ENCODE data around the gene NDUFB10. TPM values are rescaled to one million over a fixed set of nuclear protein-coding genes. Genes with fewer than 3 reads are reported as not detected.

NDUFB10 gene
- total RNA-seq, 1 experiment from 2014 or later = 190 TPM

- Histone ChIP-seq H3K9me3 (ENCODE audit: insufficient read depth, low read depth) (no peaks in the 10 kb centered on the region), H3K4me1 (replicated peaks; ENCODE audit: insufficient read depth) (peaks cover 10% of the 10 kb centered on the region; the same call in 1 of the 2 replicates), H3K4me3 (peak within 1 kb of the TSS; percentile 83), H2AFZ (no peak within 1 kb of the TSS), H4K20me1 (ENCODE audit: insufficient read depth) (peaks cover 26% of the 10 kb centered on the region), H3K79me2 (ENCODE audit: low read depth) (peaks cover 63% of the 10 kb centered on the region), H3F3A (ENCODE audit: insufficient read depth, low read depth) (peaks cover 40% of the 10 kb centered on the region), H3K36me3 (ENCODE audit: low read depth) (peaks cover 22% of the 10 kb centered on the region), H3K27me3 (ENCODE audit: insufficient read depth, low read depth) (no peaks in the 10 kb centered on the region), H3K4me2 (peak within 1 kb of the TSS; percentile 96), H3K27ac (peak within 1 kb of the TSS; percentile 55; the same call in 1 of the 2 replicates), H3K9me2 (ENCODE audit: insufficient read depth) (no peaks in the 10 kb centered on the region)
- intact Hi-C loops (cut with micrococcal nuclease; ENCODE audit: unreplicated experiment) = no loop called here
- CTCF ChIA-PET = no interaction called here
- TF ChIP-seq, protein P1, sequence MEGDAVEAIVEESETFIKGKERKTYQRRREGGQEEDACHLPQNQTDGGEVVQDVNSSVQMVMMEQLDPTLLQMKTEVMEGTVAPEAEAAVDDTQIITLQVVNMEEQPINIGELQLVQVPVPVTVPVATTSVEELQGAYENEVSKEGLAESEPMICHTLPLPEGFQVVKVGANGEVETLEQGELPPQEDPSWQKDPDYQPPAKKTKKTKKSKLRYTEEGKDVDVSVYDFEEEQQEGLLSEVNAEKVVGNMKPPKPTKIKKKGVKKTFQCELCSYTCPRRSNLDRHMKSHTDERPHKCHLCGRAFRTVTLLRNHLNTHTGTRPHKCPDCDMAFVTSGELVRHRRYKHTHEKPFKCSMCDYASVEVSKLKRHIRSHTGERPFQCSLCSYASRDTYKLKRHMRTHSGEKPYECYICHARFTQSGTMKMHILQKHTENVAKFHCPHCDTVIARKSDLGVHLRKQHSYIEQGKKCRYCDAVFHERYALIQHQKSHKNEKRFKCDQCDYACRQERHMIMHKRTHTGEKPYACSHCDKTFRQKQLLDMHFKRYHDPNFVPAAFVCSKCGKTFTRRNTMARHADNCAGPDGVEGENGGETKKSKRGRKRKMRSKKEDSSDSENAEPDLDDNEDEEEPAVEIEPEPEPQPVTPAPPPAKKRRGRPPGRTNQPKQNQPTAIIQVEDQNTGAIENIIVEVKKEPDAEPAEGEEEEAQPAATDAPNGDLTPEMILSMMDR (conservative IDR thresholded peaks at IDR 0.05) = no peak
- no peak for TF ChIP-seq EZH2 (IDR thresholded peaks at IDR 0.05; ENCODE audit: low read depth)
- no peak for DNase-seq
- POLR2A ChIA-PET (ENCODE audit: unreplicated experiment) = no interaction called here
- BruUV-seq (replicated peaks) = no TSS peak
These were observed 7.1 kb downstream of the NDUFB10 start, which contains the start of gene RNF151 for GRCh38 chr16:1966460-1966859. RNF151 (plus strand) TSS chr16:1966856; CDS start chr16:1966882, 26 bp downstream.

DNA sequence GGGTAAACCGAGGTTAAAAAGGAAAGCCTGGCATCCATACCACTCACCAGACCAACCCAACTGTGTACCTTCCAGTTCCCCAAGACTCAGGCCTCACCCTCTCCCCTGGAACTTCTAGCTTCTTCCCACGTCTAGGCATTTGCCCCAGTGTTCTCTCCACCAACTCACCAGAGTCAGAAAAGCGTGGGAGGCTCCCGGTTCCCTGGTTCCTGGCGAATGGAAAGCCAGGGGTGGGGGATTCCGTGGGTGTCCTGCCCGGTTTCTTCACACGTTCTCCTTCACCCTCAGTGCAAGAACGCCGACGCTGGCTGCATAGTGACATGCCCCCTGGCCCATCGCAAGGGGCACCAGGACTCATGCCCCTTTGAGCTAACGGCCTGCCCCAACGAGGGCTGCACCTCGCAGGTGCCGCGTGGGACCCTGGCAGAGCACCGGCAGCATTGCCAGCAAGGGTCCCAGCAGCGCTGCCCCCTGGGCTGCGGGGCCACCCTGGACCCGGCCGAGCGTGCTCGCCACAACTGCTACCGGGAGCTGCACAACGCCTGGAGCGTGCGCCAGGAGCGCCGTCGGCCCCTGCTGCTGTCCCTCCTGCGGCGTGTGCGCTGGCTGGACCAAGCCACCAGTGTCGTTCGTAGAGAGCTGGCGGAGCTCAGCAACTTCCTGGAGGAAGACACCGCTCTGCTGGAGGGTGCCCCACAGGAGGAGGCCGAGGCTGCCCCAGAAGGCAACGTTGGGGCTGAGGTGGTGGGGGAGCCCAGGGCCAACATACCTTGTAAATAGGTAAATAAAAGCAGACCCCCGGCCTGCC, 9.0 kb downstream of the NDUFB10 start:
- Histone ChIP-seq H3K27ac (no peak overlapping the region), H3K36me3 (ENCODE audit: low read depth) (peaks cover 8% of the 10 kb centered on the region), H2AFZ (no peak overlapping the region), H3K4me1 (replicated peaks; ENCODE audit: insufficient read depth) (peaks cover 18% of the 10 kb centered on the region), H3K9me3 (ENCODE audit: insufficient read depth, low read depth) (no peaks in the 10 kb centered on the region), H3F3A (ENCODE audit: insufficient read depth, low read depth) (peaks cover 24% of the 10 kb centered on the region), H3K4me3 (no peak overlapping the region), H3K79me2 (ENCODE audit: low read depth) (peaks cover 60% of the 10 kb centered on the region), H4K20me1 (ENCODE audit: insufficient read depth) (peaks cover 8% of the 10 kb centered on the region), H3K4me2 (no peak overlapping the region), H3K27me3 (ENCODE audit: insufficient read depth, low read depth) (no peaks in the 10 kb centered on the region), H3K9me2 (ENCODE audit: insufficient read depth) (no peaks in the 10 kb centered on the region)
- intact Hi-C loops (cut with micrococcal nuclease; ENCODE audit: unreplicated experiment) = no loop called here
- ChIA-PET POLR2A (ENCODE audit: unreplicated experiment) (no interaction called here), CTCF (no interaction called here)
- DNase-seq = no peak
- BruUV-seq (replicated peaks) = no TSS peak
- TF ChIP-seq EZH2 (IDR thresholded peaks at IDR 0.05; ENCODE audit: low read depth) = no peak
- TF ChIP-seq, protein P1 (conservative IDR thresholded peaks at IDR 0.05) = no peak

- Histone ChIP-seq H3K4me2 (peak within 1 kb of the TSS; percentile 100), H2AFZ (peak within 1 kb of the TSS; percentile 89), H3K79me2 (ENCODE audit: low read depth) (peaks cover 38% of the 10 kb centered on the region), H3K9me3 (ENCODE audit: insufficient read depth, low read depth) (no peaks in the 10 kb centered on the region), H4K20me1 (ENCODE audit: insufficient read depth) (peaks cover 7% of the 10 kb centered on the region; the same call in 1 of the 2 replicates), H3K9me2 (ENCODE audit: insufficient read depth) (no peaks in the 10 kb centered on the region), H3K27me3 (ENCODE audit: insufficient read depth, low read depth) (no peaks in the 10 kb centered on the region), H3K4me1 (replicated peaks; ENCODE audit: insufficient read depth) (peaks cover 16% of the 10 kb centered on the region), H3K4me3 (peak within 1 kb of the TSS; percentile 75), H3K36me3 (ENCODE audit: low read depth) (no peaks in the 10 kb centered on the region; the same call in 1 of the 2 replicates), H3K27ac (peak within 1 kb of the TSS; percentile 66), H3F3A (ENCODE audit: insufficient read depth, low read depth) (peaks cover 18% of the 10 kb centered on the region; the same call in 1 of the 2 replicates)
- ChIA-PET POLR2A (ENCODE audit: unreplicated experiment) (interaction anchor here (0.6 to 0.9 kb wide), 4 partner anchors 12 to 70 kb away, joined by 3 to 8 read pairs (median 3); no protein-coding TSS in a partner anchor), CTCF (interaction anchor here (1.2 kb wide), 1 partner anchor 169 kb away, joined by 9 read pairs; no protein-coding TSS in a partner anchor)
- TF ChIP-seq, protein P1 (conservative IDR thresholded peaks at IDR 0.05) = no peak
- no peak for TF ChIP-seq EZH2 (IDR thresholded peaks at IDR 0.05; ENCODE audit: low read depth)
- BruUV-seq (replicated peaks) = no TSS peak
- intact Hi-C loops (cut with micrococcal nuclease; ENCODE audit: unreplicated experiment) = no loop called here
- peak; percentile 86 to 98 for DNase-seq
These were observed 12.6 kb downstream of the NDUFB10 start, which contains the start of gene TBL3 for GRCh38 chr16:1971796-1972489. TBL3 (plus strand) TSS chr16:1972053; CDS start chr16:1972165, 112 bp downstream.
